C4-2B (cell line): ENCODE results near the gene POLR1A.

Experiments
- H3K27ac ChIP-seq: fragments of 450-650 bp; 2 replicates; pipeline ENCODE4 v1.5.1; 2017
- ZFX ChIP-seq: fragments of 450-650 bp; IDR thresholded peaks from 2 replicates; pipeline ENCODE4 v1.6.1; 2017
- TF ChIP-seq, protein P1 (sequence below): fragments of 450-650 bp; conservative IDR thresholded peaks from 2 replicates; pipeline ENCODE4 v1.5.1; 2017; ENCODE audit warnings: mild to moderate bottlenecking

The POLR1A gene

DNA sequence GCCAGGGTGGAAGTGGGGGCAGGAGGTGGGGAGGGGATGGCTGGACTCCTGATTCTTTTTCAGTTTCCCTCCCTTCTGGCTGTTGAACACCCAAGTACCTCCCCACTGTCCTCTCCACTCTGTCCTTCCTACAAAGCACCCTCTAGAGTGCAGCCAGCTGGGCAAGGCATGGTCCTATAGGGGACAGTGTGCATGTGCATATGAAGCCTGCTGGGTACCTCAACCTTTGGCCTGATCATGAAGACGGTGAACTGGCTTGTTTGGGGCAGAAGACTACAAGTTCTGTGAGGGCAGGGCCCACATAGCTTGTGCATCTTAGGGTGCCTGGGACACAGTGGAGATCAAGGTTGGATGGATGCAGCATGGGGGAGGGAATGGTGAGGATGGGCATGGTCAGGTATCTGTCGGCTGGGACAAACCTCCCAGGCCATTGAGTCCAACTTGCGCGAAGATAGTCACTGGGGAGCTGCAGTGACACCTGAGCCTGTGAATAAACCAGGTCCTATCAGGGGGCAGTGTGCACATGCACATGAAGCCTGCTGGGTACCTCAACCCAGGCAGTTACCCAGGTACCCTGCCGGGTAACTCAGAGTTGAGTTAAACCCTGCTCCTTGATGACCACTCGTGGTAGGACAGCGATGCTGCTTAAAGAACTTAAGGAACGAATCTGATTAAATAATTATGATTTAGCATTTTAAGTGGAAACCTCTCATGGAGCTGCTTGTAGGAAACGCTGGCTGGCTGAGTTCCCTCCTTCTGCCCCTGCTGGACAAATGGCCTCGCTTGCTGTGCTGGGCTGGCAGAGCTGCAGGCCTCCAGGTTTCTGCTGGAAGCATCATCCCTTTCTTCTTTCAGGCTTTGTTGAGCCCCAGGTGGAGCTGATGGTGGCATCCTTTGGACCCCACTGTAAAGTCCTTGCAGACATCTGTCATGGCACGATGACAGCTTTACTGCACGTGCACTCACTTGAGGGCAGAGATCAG, 84.0 kb downstream of the POLR1A start:
- no peak overlapping the region for H3K27ac ChIP-seq
- TF ChIP-seq, protein P1, sequence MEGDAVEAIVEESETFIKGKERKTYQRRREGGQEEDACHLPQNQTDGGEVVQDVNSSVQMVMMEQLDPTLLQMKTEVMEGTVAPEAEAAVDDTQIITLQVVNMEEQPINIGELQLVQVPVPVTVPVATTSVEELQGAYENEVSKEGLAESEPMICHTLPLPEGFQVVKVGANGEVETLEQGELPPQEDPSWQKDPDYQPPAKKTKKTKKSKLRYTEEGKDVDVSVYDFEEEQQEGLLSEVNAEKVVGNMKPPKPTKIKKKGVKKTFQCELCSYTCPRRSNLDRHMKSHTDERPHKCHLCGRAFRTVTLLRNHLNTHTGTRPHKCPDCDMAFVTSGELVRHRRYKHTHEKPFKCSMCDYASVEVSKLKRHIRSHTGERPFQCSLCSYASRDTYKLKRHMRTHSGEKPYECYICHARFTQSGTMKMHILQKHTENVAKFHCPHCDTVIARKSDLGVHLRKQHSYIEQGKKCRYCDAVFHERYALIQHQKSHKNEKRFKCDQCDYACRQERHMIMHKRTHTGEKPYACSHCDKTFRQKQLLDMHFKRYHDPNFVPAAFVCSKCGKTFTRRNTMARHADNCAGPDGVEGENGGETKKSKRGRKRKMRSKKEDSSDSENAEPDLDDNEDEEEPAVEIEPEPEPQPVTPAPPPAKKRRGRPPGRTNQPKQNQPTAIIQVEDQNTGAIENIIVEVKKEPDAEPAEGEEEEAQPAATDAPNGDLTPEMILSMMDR, result no peak
- TF ChIP-seq ZFX, result no peak

DNA sequence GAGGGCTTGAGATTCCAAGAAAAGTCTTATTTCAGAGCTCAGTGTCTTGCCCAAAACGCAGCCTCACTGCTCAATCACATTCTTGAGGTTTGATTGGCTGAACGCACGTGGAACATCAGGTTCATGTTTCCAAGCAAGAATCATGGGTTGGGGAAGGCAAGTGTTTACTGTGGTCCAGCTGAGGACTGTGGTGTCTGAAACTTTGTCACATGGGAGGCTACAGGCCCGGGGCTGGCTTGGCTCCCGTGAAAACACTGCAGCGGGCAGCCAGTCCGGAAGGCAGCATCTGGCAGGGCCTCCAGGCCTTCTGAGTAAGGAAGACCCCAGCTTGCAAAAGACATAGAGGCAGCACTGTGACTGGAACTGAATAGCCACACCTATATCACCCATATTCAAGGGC, 84.7 kb downstream of the POLR1A start:
- TF ChIP-seq, protein P1, result no peak
- TF ChIP-seq ZFX, result no peak
- no peak overlapping the region for H3K27ac ChIP-seq

DNA sequence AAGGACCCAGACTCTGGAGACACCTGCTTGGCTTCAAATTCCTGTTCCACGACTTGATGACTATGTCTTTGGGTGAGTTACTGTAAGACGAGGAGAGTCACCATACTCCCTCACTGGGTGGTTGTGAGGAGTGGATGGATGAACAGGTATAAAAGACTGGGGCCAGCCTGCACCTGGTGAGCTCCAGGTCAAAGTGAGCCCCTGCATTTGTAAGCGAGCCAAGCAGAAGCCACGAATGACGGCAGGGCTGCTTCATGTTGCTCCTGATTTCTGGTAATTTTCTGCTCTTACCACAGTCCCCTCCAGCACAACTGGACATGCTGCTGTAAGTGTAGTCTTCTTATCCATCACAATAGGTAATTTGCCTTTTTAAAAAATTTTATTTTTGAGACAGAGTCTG, 86.6 kb downstream of the POLR1A start:
- TF ChIP-seq, protein P1, result no peak
- TF ChIP-seq ZFX, result no peak

DNA sequence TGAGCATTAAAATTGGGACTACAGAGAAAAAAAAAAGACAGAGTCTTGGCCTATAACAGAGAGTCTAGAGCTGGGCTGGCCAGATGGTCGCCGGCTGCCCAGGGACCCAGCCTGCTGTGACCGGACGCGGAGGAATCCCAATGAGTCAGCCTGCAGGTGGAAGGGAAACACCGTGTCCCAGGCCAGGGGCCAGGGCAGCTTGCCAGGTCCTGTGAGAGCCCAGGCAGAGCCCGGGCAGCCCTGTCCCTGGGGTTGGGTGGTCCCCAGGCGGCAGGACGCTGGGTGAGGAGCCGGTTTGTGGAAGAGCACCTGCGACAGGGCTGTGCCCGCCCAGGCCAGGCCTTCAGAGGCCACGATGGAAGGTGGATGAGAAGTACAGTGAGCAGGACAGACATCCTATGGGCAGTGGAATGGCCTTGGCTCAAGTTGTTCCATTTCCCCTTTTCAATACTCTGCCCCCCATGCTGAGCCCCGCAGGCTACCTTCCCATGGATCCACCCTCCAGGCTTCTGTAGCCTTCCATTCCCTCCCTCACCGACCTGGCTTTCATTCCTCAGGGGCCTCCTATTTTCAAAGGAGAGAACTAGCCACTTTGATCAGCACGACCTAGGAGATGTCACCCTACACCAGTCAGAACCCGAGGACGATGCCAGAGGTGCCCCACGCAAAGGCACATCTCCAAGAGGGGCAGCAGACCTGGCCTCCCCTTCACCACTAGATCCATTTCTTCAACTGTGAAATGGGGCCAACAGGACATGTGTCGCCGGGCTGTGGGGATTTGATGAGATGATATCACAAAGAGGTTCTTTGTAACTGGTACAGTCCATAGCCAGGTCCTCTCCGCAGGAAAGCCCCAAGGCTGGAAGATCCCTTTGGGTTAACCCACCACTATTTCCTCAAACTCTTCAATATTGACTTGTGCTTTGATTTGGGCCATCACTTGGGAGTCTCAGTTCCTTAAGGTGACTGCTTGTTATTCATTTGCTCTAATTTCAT, 87.5 kb downstream of the POLR1A start:
- TF ChIP-seq, protein P1, result no peak
- no peak for TF ChIP-seq ZFX
- no peak overlapping the region for H3K27ac ChIP-seq

More for the DNA sequence above, 86.6 kb downstream of the POLR1A start:
- H3K27ac ChIP-seq, result no peak overlapping the region

DNA sequence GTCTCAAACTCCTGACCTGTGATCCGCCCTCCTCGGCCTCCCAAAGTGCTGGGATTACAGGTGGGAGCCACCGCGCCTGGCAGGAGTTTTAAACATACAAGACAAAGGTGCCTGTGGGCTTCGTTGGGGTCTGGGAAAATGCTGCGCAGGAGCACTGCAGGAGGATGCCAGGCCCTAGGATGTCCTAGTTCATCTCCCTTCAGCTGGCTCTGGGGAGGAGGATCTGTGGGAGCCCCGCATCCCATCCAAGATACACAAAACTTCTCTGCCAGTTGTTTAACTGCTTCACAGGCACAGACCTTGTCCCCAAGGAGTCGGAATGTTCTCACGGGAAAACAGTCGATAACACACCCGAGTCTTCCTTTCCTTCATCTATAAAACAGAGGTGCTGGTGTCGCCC, 89.1 kb downstream of the POLR1A start:
- no peak for TF ChIP-seq ZFX
- TF ChIP-seq, protein P1, result no peak
- H3K27ac ChIP-seq, result no peak overlapping the region

DNA sequence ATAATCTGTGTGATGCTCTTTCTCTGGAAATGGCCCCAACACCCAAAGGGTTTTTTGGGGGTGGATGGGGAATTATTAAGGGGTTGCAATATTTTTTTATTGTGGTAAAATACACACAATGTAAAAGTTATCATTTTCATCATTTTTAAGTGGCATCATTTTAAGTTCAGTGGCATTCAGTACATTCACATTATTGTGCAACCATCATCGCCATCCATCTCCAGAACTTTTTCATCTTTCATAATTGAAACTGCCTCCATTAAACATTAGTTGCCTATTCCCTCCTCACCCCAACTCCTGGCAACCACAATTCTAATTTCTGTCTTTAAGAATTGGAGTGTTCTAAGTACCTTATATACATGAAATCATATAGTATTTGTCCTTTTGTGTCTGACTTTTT, 90.0 kb downstream of the POLR1A start:
- H3K27ac ChIP-seq, result no peak overlapping the region
- TF ChIP-seq ZFX, result no peak
- TF ChIP-seq, protein P1, result no peak
